K562 (cell line): ENCODE measurements around the gene ATP6V0A1. TPM values are rescaled to one million over a fixed set of nuclear protein-coding genes. Genes with fewer than 3 reads are reported as not detected.

Source experiments
- ARID3A ChIP-seq: IDR thresholded peaks from 2 replicates; pipeline ENCODE4 v1.6.1; 2012; ENCODE audit warnings: low read depth, low read length, improper control_type of control experiment, borderline replicate concordance
- C11orf30 ChIP-seq: fragments of 450-650 bp; IDR thresholded peaks from 2 replicates; pipeline ENCODE4 v1.6.1; 2016; ENCODE audit warnings: low read depth, mild to moderate bottlenecking
- DPF2 ChIP-seq: fragments of 450-650 bp; IDR thresholded peaks from 2 replicates; pipeline ENCODE4 v1.6.1; 2016
- ELF4 ChIP-seq: fragments of 450-650 bp; formaldehyde crosslinking; IDR thresholded peaks from 2 replicates; pipeline ENCODE4 v1.4.0; 2022; ENCODE audit warnings: missing genetic modification characterization
- EP300 ChIP-seq: IDR thresholded peaks from 2 replicates; pipeline ENCODE4 v1.6.1; 2012; ENCODE audit warnings: low read length, improper control_type of control experiment
- GATAD2B ChIP-seq: fragments of 450-650 bp; IDR thresholded peaks from 2 replicates; pipeline ENCODE4 v1.6.1; 2017; ENCODE audit warnings: mild to moderate bottlenecking, borderline replicate concordance
- KLF10 ChIP-seq: fragments of 250-450 bp; sonication (Bioruptor Pico); IDR thresholded peaks from 2 replicates; pipeline ENCODE4 v1.6.1; 2021; ENCODE audit warnings: matching md5 sums
- MEIS2 ChIP-seq: fragments of 450-650 bp; IDR thresholded peaks from 2 replicates; pipeline ENCODE4 v1.6.1; 2014; ENCODE audit warnings: mild to moderate bottlenecking; ENCODE audit not compliant: partially characterized antibody
- MYC ChIP-seq, 2 experiments: fragments of 250-450 bp in 1 of 2; sonication (Bioruptor Pico) in 1 of 2; IDR thresholded peaks; 2 replicates each; pipeline versions ENCODE4 v1.5.1 to v1.6.1; 2012 to 2021; ENCODE audit warnings: low read depth in 2 of 2, borderline replicate concordance in 1 of 2, improper control_type of control experiment in 1 of 2, low read length in 1 of 2, mild to moderate bottlenecking in 1 of 2, moderate library complexity in 1 of 2
- NR2F6 ChIP-seq: fragments of 450-650 bp; formaldehyde crosslinking; IDR thresholded peaks from 2 replicates; pipeline ENCODE4 v1.4.0; 2020; ENCODE audit warnings: mild to moderate bottlenecking
- PKNOX1 ChIP-seq: fragments of 450-650 bp; IDR thresholded peaks from 2 replicates; pipeline ENCODE4 v1.6.1; 2016
- REST ChIP-seq, 2 experiments: fragments of 450-650 bp; formaldehyde crosslinking in 1 of 2; IDR thresholded peaks; 2 replicates each; pipeline versions ENCODE4 v1.4.0 to v1.6.1; 2014 to 2020; ENCODE audit warnings: mild to moderate bottlenecking in 2 of 2, borderline replicate concordance in 1 of 2, low read depth in 1 of 2
- ZNF224 ChIP-seq: sonication (generic); formaldehyde crosslinking; IDR thresholded peaks from 2 replicates; pipeline ENCODE4 v1.8.0; 2022; ENCODE audit warnings: mild to moderate bottlenecking, missing genetic modification reagents
- ZNF57 ChIP-seq: fragments of 450-650 bp; formaldehyde crosslinking; IDR thresholded peaks from 2 replicates; pipeline ENCODE4 v1.4.0; 2020; ENCODE audit warnings: mild to moderate bottlenecking, moderate library complexity
- ZNF766 ChIP-seq: fragments of 200-800 bp; sonication (Bioruptor generic); conservative IDR thresholded peaks from 2 replicates; pipeline ENCODE4 v1.6.1; 2016; ENCODE audit warnings: missing genetic modification characterization, missing compliant biosample characterization
- polyA plus RNA-seq, 8 experiments: library from polyadenylated mRNA; depleted of rRNA in 4 of 8; stranded (reverse) in 5 of 8; unstranded in 3 of 8; fragments of >200 nt; fragmentation: Nextera tagmentation in 2 of 8; fragmentation: Illumina TruSeq in 1 of 8; extraction: Ambion mirVana in 2 of 8; extraction: Trizol in 1 of 8; gene quantifications; 2 replicates each; pipeline versions ENCODE4 v1.2.1 to v1.2.3, GENCODE V29; 2011 to 2014; ENCODE audit warnings: inconsistent platforms in 1 of 8, missing spikeins in 1 of 8
- total RNA-seq, 7 experiments: library from RNA; depleted of rRNA in 6 of 7; stranded (reverse); fragments of >200 nt in 6 of 7; fragmentation: Illumina TruSeq in 2 of 7; extraction: Trizol in 2 of 7; gene quantifications; 2 replicates each; pipeline versions ENCODE4 v1.2.1 to v1.2.3, GENCODE V29; 2011 to 2021; ENCODE audit warnings: low replicate concordance in 1 of 7

Gene ATP6V0A1
- total and polyA plus RNA-seq, 9 of the 15 experiments (the other 6 are each of a cell fraction or from before 2014, with no cell fraction given): 11.8 to 158 (median 75.5) TPM

GRCh38 chr17:42459801-42460281 is 1.2 kb downstream of the ATP6V0A1 start (continued):
- TF ChIP-seq ARID3A: peak; percentile 85; the same call in 1 of the 2 replicates
- TF ChIP-seq NR2F6: no peak
- TF ChIP-seq ZNF57 (CRISPR knock-in tag): no peak
- peak; percentile 96 for TF ChIP-seq REST (IDR thresholded peaks at IDR 0.05; ENCODE audit: borderline replicate concordance)
- TF ChIP-seq REST (CRISPR knock-in tag; IDR thresholded peaks at IDR 0.05; ENCODE audit: low read depth): peak; percentile 78
- TF ChIP-seq MEIS2: peak; percentile 93
- TF ChIP-seq ZNF766 (CRISPR knock-in tag): no peak
- TF ChIP-seq MYC (IDR thresholded peaks at IDR 0.05; ENCODE audit: low read depth, low read length): no peak
- no peak for TF ChIP-seq MYC (CRISPR knock-in tag; IDR thresholded peaks at IDR 0.05; ENCODE audit: borderline replicate concordance, low read depth)
- TF ChIP-seq ZNF224 (CRISPR knock-in tag): no peak
- no peak for TF ChIP-seq ELF4 (CRISPR knock-in tag)
- no peak for TF ChIP-seq GATAD2B
- no peak for TF ChIP-seq EP300
- peak; percentile 75 for TF ChIP-seq PKNOX1
- peak; percentile 6; the same call in 1 of the 2 replicates for TF ChIP-seq DPF2
- TF ChIP-seq KLF10: no peak
- peak; percentile 89 for TF ChIP-seq C11orf30
- TF ChIP-seq, all 486 proteins: peak for 28
